ENCODE measurements around the gene COQ8A. TPM values are rescaled to one million over a fixed set of nuclear protein-coding genes. Genes with fewer than 3 reads are reported as not detected.
"Not testable (repeated sequence)": the region's sequence is repeated elsewhere in the genome, so short reads cannot be mapped to it uniquely, and the experiment has no call there.

Gene COQ8A
- total RNA-seq, 2 experiments from 2014 or later: 12.1 to 16.4 TPM

GRCh38 chr1:226903819-226904716, 36.0 kb upstream of the COQ8A start:
- H3K9me3 Mint-ChIP-seq (ENCODE audit: insufficient read depth): no peaks in the 10 kb centered on the region
- POLR2A ChIA-PET: no interaction called here
- DNase-seq (no peak), ATAC-seq (no peak)
- H3K27ac Mint-ChIP-seq: no peak overlapping the region
- no peak overlapping the region for H3K4me3 Mint-ChIP-seq
- peaks cover 2% of the 10 kb centered on the region for H3K27me3 Mint-ChIP-seq (ENCODE audit: low read depth)
- H3K36me3 Mint-ChIP-seq (ENCODE audit: low read depth): no peaks in the 10 kb centered on the region
- H3K4me1 Mint-ChIP-seq (ENCODE audit: low read depth): no peaks in the 10 kb centered on the region
- CTCF ChIA-PET: no interaction called here

- no peak overlapping the region for H3K4me3 Mint-ChIP-seq
- no peak overlapping the region for H3K27ac Mint-ChIP-seq
- ChIA-PET POLR2A (no interaction called here), CTCF (no interaction called here)
- no peaks in the 10 kb centered on the region for H3K4me1 Mint-ChIP-seq (ENCODE audit: low read depth)
- no peaks in the 10 kb centered on the region for H3K36me3 Mint-ChIP-seq (ENCODE audit: low read depth)
- ATAC-seq (no peak), DNase-seq (no peak)
- no peaks in the 10 kb centered on the region for H3K9me3 Mint-ChIP-seq (ENCODE audit: insufficient read depth)
- H3K27me3 Mint-ChIP-seq (ENCODE audit: low read depth): peaks cover 2% of the 10 kb centered on the region
Observed at GRCh38 chr1:226904772-226905171, 35.3 kb upstream of the COQ8A start.

- POLR2A ChIA-PET: no interaction called here
- Mint-ChIP-seq H3K9me3 (ENCODE audit: insufficient read depth) (no peaks in the 10 kb centered on the region), H3K27ac (no peak overlapping the region), H3K4me1 (ENCODE audit: low read depth) (no peaks in the 10 kb centered on the region), H3K27me3 (ENCODE audit: low read depth) (peaks cover 2% of the 10 kb centered on the region), H3K36me3 (ENCODE audit: low read depth) (no peaks in the 10 kb centered on the region), H3K4me3 (no peak overlapping the region)
- ATAC-seq: no peak
- CTCF ChIA-PET: no interaction called here
- no peak for DNase-seq
Observed at GRCh38 chr1:226908419-226908818, 31.7 kb upstream of the COQ8A start.

- ChIA-PET POLR2A (no interaction called here), CTCF (no interaction called here)
- no peak overlapping the region for H3K4me3 Mint-ChIP-seq
- no peaks in the 10 kb centered on the region for H3K9me3 Mint-ChIP-seq (ENCODE audit: insufficient read depth)
- no peak for ATAC-seq
- peaks cover 2% of the 10 kb centered on the region for H3K27me3 Mint-ChIP-seq (ENCODE audit: low read depth)
- no peaks in the 10 kb centered on the region for H3K4me1 Mint-ChIP-seq (ENCODE audit: low read depth)
- H3K36me3 Mint-ChIP-seq (ENCODE audit: low read depth): no peaks in the 10 kb centered on the region
- H3K27ac Mint-ChIP-seq: no peak overlapping the region
- DNase-seq: no peak
Observed at GRCh38 chr1:226908913-226909312, 31.2 kb upstream of the COQ8A start.

GRCh38 chr1:226912587-226913176, 27.4 kb upstream of the COQ8A start:
- H3K27ac Mint-ChIP-seq: no peak overlapping the region
- H3K4me3 Mint-ChIP-seq: no peak overlapping the region
- ChIA-PET CTCF (interaction anchor here (0.7 to 1.3 kb wide), 7 partner anchors 9 to 304 kb away, joined by 3 to 5 read pairs (median 3); partner anchors contain the start of gene COQ8A), POLR2A (no interaction called here)
- H3K9me3 Mint-ChIP-seq (ENCODE audit: insufficient read depth): no peaks in the 10 kb centered on the region
- DNase-seq: peak; percentile 57
- H3K27me3 Mint-ChIP-seq (ENCODE audit: low read depth): no peaks in the 10 kb centered on the region
- peak; percentile 73 for ATAC-seq
- peaks cover 2% of the 10 kb centered on the region for H3K4me1 Mint-ChIP-seq (ENCODE audit: low read depth)
- H3K36me3 Mint-ChIP-seq (ENCODE audit: low read depth): no peaks in the 10 kb centered on the region

GRCh38 chr1:226915672-226915995, 24.5 kb upstream of the COQ8A start:
- H3K4me3 Mint-ChIP-seq: no peak overlapping the region
- H3K27ac Mint-ChIP-seq: no peak overlapping the region
- H3K27me3 Mint-ChIP-seq (ENCODE audit: low read depth): no peaks in the 10 kb centered on the region
- ChIA-PET CTCF (interaction anchor here (1.2 kb wide), 1 partner anchor 23 kb away, joined by 4 read pairs; the partner anchor contains the start of gene COQ8A), POLR2A (interaction anchor here (1.9 kb wide), 1 partner anchor 24 kb away, joined by 6 read pairs; no protein-coding TSS in a partner anchor)
- DNase-seq (no peak), ATAC-seq (no peak)
- no peaks in the 10 kb centered on the region for H3K36me3 Mint-ChIP-seq (ENCODE audit: low read depth)
- H3K4me1 Mint-ChIP-seq (ENCODE audit: low read depth): peaks cover 2% of the 10 kb centered on the region
- no peaks in the 10 kb centered on the region for H3K9me3 Mint-ChIP-seq (ENCODE audit: insufficient read depth)

GRCh38 chr1:226916497-226916896, 23.6 kb upstream of the COQ8A start:
- POLR2A ChIA-PET: interaction anchor here (1.9 kb wide), 1 partner anchor 23 kb away, joined by 6 read pairs; no protein-coding TSS in a partner anchor
- no peaks in the 10 kb centered on the region for H3K36me3 Mint-ChIP-seq (ENCODE audit: low read depth)
- no peaks in the 10 kb centered on the region for H3K9me3 Mint-ChIP-seq (ENCODE audit: insufficient read depth)
- no peak for DNase-seq
- CTCF ChIA-PET: no interaction called here
- no peaks in the 10 kb centered on the region for H3K27me3 Mint-ChIP-seq (ENCODE audit: low read depth)
- H3K4me3 Mint-ChIP-seq: no peak overlapping the region
- no peak overlapping the region for H3K27ac Mint-ChIP-seq
- ATAC-seq: no peak
- H3K4me1 Mint-ChIP-seq (ENCODE audit: low read depth): peaks cover 2% of the 10 kb centered on the region

- POLR2A ChIA-PET: interaction anchor here (2.1 kb wide), 1 partner anchor 19 kb away, joined by 9 read pairs; no protein-coding TSS in a partner anchor
- peaks cover 2% of the 10 kb centered on the region for H3K4me1 Mint-ChIP-seq (ENCODE audit: low read depth)
- no peak for ATAC-seq
- H3K9me3 Mint-ChIP-seq (ENCODE audit: insufficient read depth): no peaks in the 10 kb centered on the region
- no peak overlapping the region for H3K4me3 Mint-ChIP-seq
- H3K36me3 Mint-ChIP-seq (ENCODE audit: low read depth): no peaks in the 10 kb centered on the region
- no peak for DNase-seq
- H3K27me3 Mint-ChIP-seq (ENCODE audit: low read depth): no peaks in the 10 kb centered on the region
- CTCF ChIA-PET: no interaction called here
- H3K27ac Mint-ChIP-seq: no peak overlapping the region
Observed at GRCh38 chr1:226919587-226919986, 20.5 kb upstream of the COQ8A start.

- ATAC-seq (no peak), DNase-seq (no peak)
- Mint-ChIP-seq H3K4me3 (no peak overlapping the region), H3K36me3 (ENCODE audit: low read depth) (no peaks in the 10 kb centered on the region), H3K4me1 (ENCODE audit: low read depth) (peaks cover 2% of the 10 kb centered on the region), H3K27ac (no peak overlapping the region), H3K27me3 (ENCODE audit: low read depth) (no peaks in the 10 kb centered on the region), H3K9me3 (ENCODE audit: insufficient read depth) (no peaks in the 10 kb centered on the region)
- CTCF ChIA-PET: no interaction called here
- POLR2A ChIA-PET: no interaction called here
Observed at GRCh38 chr1:226919995-226920394, 20.1 kb upstream of the COQ8A start.

- Mint-ChIP-seq H3K27ac (no peak overlapping the region), H3K4me1 (ENCODE audit: low read depth) (no peaks in the 10 kb centered on the region), H3K27me3 (ENCODE audit: low read depth) (no peaks in the 10 kb centered on the region), H3K9me3 (ENCODE audit: insufficient read depth) (no peaks in the 10 kb centered on the region), H3K4me3 (no peak overlapping the region), H3K36me3 (ENCODE audit: low read depth) (no peaks in the 10 kb centered on the region)
- ChIA-PET POLR2A (no interaction called here), CTCF (no interaction called here)
- DNase-seq (no peak), ATAC-seq (no peak)
Observed at GRCh38 chr1:226920446-226920894, 19.6 kb upstream of the COQ8A start.

- no peak overlapping the region for H3K27ac Mint-ChIP-seq
- no peaks in the 10 kb centered on the region for H3K36me3 Mint-ChIP-seq (ENCODE audit: low read depth)
- DNase-seq (no peak), ATAC-seq (no peak)
- no peaks in the 10 kb centered on the region for H3K9me3 Mint-ChIP-seq (ENCODE audit: insufficient read depth)
- POLR2A ChIA-PET: no interaction called here
- no peaks in the 10 kb centered on the region for H3K27me3 Mint-ChIP-seq (ENCODE audit: low read depth)
- H3K4me3 Mint-ChIP-seq: no peak overlapping the region
- no peaks in the 10 kb centered on the region for H3K4me1 Mint-ChIP-seq (ENCODE audit: low read depth)
- CTCF ChIA-PET: interaction anchor here (1.2 kb wide), 1 partner anchor 9 kb away, joined by 5 read pairs; no protein-coding TSS in a partner anchor
Observed at GRCh38 chr1:226921504-226921903, 18.6 kb upstream of the COQ8A start.

GRCh38 chr1:226929260-226930111, 10.6 kb upstream of the COQ8A start:
- POLR2A ChIA-PET; DNase-seq; H3K4me1 Mint-ChIP-seq (ENCODE audit: low read depth); H3K4me3 Mint-ChIP-seq; ATAC-seq; H3K36me3 Mint-ChIP-seq (ENCODE audit: low read depth); CTCF ChIA-PET; H3K27ac Mint-ChIP-seq; H3K27me3 Mint-ChIP-seq (ENCODE audit: low read depth): not testable (repeated sequence)
- H3K9me3 Mint-ChIP-seq (ENCODE audit: insufficient read depth): peaks cover 21% of the 10 kb centered on the region
